Activated CD4-positive, CD25-positive, alpha-beta regulatory T cell treated with anti-CD3 and anti-CD28 coated beads, Interleukin-2, amount 50 U/mL, for 16 hours (primary cell): Measurements from ENCODE around the gene TFPT.

Experiments
- DNase-seq: peaks from one replicate; pipeline ENCODE4 v3.0.0-alpha.2; 2020; ENCODE audit warnings: low read depth, low spot score

The TFPT gene

DNA sequence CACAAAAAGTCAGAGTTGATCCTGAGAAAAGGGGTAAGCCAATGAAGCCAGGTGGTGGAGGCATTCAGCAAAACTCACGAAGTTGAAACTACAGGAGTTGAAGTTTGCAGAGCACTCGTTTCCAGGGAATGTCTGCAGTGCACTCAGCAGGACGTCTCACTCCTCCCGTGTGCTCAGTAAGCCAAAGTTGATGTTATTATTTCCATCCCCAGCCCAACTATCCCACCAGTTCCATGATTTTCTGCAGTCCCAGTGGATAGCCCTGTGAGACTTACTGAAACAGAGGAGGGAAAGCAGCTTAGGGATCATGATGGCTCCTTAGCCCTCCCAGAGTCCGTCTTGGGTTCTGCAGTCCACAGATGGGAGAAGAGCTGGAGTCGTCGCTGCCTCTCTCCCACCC, 34.4 kb downstream of the TFPT start, which contains the start of gene TARM1:
Gene TARM1, minus strand, starts transcription at position 334 of the 400 bp plus-strand sequence. Its CDS starts 25 bp downstream, at position 309.
- DNase-seq: no peak

DNA sequence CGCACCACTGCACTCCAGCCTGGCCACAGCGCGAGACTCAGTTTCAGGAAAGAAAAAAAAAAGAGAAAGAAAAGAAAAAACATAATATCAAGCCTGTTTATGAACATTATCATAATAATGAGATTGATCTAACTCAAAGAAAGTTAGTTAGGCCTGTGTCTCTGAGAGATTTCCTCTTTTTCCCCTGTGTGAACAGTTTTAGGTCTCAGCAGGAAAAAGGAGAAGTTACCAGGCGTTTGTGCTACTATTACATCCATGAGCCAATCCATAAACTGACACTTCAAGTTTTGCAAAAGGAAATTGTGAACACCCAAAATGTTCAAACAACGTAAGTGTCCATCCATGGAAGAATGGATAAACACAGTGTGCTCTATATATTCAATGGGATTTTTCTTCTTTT, 38.1 kb downstream of the TFPT start:
- no peak for DNase-seq

DNA sequence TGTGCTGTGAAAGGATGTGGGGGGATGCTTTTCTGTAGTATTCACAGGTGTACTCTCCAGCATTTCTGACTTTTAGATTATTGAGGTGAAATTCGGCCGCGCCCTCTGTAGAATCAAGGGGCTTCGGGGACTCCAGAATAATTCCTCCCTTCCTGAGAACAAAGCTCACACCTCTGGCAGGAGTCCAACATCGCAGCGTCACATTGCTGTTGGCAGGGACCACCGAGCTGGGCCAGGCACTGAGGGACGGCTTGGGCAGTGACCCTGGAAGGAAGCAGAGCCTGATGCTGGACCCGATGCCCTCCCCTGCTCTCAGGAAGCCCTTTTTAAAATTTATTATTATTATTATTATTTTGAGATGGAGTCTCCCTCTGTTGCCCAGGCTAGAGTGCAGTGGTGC, 40.6 kb downstream of the TFPT start:
- no peak for DNase-seq

DNA sequence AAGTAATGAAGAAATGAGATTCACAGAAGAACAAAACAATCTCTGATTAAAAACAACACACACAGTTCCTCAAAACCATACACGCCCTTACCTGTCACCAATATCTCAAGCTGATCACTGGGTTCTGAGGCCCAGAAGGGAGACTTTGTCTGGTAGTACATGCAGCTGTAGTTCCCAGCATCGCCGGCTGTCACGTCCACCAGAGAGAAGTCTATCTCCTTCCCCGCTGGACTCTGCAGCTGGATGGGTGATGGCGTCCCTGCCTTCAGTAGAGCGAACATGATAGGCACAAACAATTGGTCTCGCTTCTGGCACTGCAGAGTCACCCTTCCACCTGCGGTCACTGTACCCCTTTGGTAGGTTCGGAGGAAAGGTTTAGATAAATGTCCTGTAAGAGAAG, 41.6 kb downstream of the TFPT start:
- DNase-seq: no peak

- DNase-seq: no peak
Observed at GRCh38 chr19:54069470-54069869, 46.0 kb downstream of the TFPT start.

DNA sequence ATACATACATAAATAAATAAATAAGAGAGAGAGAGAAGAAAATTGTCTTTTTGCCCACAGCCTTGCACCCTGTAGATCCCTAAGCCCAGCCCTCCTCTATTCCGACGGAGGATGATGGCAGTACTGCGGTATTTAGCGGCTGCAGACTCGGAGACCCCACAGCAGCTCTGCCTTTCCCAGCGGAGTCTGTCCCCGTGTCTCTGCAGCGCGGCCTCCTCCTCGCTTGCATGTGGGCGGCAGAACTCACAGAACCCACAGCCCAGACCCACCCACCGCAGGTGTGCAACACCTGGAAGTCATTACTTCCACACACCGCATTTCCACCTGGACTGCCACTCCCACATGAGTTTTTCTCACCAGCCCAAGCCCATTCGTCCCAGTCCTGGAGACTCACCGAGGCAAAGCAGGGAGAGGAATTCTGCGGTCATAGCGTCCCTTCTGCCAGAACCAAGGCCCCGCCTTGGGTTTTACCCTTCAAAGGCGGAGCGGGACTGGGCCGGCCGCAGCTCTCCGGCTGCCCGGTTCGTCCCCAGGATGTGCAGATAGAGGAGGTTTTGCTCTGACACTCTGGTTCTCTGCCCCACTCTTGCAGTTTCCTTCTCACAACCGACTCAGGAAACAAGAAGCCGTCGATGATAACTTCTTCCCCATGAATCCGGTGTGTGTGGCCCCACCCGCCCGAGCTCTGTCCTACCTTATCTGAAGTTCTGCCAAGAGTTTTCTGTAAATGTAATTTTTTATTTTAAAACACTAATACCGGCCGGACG, 51.9 kb downstream of the TFPT start, which contains the start of gene VSTM1:
Gene VSTM1, minus strand, starts transcription at position 548 of the 767 bp plus-strand sequence. Its CDS starts 120 bp downstream, at position 428.
- no peak for DNase-seq

GRCh38 chr19:54062643-54063042, 52.8 kb downstream of the TFPT start:
- no peak for DNase-seq
